Esophagus muscularis mucosa (tissue), 3 donors: Measurements from ENCODE around the gene RCOR1.

Source experiments
- CTCF ChIP-seq, 3 experiments: fragments of 200-600 bp in 2 of 3; fragments of 450-650 bp in 1 of 3; sonication (generic) in 2 of 3; IDR thresholded peaks; one replicate each; pipeline ENCODE4 v1.5.1; 2017 to 2019; ENCODE audit warnings: antibody characterized with exemption in 3 of 3, mild to moderate bottlenecking in 2 of 3, moderate library complexity in 1 of 3
- EP300 ChIP-seq: sonication (generic); formaldehyde crosslinking; IDR thresholded peaks from one replicate; pipeline ENCODE4 v1.6.1; 2017; ENCODE audit warnings: antibody characterized with exemption

- TF ChIP-seq EP300 (no peak), CTCF (IDR thresholded peaks at IDR 0.05) (no peak)
Observed at GRCh38 chr14:102683399-102684297, 91.2 kb downstream of the RCOR1 start.
